HG03520 (cell line): ENCODE measurements around the gene TECTA.
A peak's percentile ranks its signal among the peaks of the same experiment; 100 is the strongest.
"Not testable (repeated sequence)": the region's sequence is repeated elsewhere in the genome, so short reads cannot be mapped to it uniquely, and the experiment has no call there.

Experiments used
- ATAC-seq: cut with Tn5 transposase; IDR thresholded peaks from one replicate; pipeline ENCODE4 v1.9.1; 2021; ENCODE audit warnings: mild to moderate bottlenecking, moderate library complexity; ENCODE audit not compliant: unreplicated experiment

Gene TECTA

DNA sequence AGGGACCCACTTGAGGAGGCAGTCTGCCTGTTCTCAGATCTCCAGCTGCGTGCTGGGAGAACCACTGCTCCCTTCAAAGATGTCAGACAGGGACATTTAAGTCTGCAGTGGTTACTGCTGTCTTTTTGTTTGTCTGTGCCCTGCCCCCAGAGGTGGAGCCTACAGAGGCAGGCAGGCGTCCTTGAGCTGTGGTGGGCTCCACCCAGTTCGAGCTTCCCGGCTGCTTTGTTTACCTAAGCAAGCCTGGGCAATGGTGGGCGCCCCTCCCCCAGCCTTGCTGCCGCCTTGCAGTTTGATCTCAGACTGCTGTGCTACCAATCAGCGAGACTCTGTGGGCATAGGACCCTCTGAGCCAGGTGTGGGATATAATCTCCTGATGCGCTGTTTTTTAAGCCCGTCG, 76.6 kb downstream of the TECTA start:
- not testable (repeated sequence) for ATAC-seq

DNA sequence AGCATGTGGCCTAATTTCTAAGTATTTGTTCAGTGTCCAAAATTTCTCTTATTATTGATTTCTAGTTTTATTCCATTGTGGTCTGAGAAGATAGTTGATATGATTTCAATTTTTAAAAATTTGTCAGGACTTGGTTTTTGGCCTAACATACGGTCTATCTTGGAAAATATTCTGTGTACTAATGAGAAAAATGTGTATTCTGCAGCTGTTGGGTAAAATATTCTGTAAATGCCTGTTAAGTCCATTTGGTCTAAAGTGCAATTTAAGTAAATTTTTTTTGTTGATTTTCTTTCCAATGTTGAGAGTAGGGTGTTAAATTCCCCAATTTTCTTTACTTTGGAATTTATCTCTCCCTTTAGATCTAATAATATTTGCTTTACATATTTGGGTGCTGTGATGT, 78.3 kb downstream of the TECTA start:
- no peak for ATAC-seq

DNA sequence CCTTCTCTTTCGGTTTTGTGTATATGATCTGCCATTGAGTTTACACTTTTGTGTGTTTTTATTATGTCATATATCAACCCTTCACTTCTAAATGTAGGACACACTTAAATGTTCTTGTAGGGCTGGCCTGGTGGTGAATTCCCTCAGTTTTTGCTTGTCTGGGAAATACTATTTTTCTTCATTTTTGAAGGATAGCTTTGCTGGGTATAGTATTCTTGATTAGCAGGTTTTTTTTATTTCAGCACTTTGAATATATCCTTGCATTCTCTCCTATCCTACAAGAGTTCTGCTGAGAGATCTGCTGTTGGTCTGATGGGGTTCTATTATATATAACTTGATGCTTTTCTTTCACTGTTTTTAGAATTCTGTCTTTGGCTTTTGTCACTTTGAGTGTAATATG, 79.1 kb downstream of the TECTA start:
- ATAC-seq, result no peak

DNA sequence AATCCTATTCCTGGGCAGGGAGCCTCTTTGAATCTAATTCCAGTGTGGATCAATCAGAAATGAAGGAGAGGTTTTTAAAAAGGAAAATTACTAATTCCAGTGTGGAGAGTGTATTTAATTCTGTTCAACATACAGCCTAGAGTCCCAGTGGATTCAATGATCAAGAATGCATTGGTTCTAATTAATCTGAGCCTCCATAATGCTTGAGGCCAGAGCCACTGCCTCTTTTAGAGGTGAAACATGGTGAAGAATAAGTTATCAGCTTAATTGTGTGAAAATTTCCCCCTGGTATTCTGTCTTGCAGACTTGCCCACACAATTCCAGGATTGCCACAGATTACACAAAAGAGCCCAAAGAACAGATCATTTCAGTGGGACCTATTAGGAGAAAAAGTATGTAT, 87.7 kb downstream of the TECTA start:
- ATAC-seq, result no peak

DNA sequence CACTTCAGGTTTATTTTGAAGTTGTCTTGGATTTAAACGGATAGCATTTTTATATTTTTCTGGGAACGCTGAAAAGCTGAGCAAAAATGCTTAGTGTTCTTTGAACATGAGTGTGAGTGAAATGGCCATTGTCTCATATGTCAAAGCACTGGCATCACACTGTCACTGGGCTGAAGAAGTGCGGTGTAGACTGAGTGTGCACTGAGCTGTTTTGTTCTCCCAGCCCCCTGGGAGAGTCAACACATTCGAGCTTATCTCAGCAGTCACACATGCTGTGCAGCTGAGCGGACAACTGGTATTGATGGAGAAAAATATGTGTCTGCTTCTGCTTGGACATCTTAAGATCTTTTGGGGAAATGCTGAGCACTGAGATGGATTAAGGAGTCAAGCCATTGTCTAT, 90.8 kb downstream of the TECTA start:
- ATAC-seq, result no peak

DNA sequence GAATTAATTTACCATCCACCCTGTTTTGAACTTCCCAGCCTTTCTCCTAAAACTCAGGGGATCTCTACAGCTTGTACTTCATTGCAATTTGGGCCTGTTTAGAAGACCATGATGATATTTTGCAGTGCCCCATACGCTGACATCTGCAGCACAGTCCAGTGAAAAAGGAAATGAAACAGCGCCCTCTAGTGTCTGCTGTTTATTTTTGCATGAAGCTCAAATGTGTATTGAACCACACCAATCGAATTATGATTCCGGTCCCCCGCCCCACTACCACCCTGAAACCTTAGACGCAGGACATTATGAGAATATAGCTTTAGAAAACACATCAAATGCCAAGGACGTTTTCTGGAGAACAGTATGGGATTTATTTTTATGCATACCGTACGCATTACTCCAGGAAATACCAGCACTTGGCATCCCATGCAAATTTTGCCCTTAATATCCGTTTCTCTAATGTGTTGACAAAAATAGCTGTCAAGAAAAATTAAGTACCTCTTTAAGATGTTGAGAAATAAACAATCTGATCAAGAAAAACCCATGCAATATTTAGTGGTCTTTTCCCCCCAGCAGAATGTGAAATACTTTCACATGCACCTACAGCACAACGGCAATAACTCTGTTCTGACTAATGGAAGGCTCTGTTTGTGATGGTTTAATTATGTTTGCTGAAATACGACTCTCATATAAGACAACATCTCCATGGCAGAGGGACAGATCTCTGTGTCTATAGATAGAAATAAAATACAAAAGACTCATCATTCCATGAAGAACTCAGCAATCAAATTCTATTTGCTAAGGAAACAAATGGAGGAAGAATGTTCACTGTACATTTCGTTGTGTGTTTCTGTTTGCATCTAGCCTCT, 93.9 kb downstream of the TECTA start:
- peak; percentile 60 for ATAC-seq

DNA sequence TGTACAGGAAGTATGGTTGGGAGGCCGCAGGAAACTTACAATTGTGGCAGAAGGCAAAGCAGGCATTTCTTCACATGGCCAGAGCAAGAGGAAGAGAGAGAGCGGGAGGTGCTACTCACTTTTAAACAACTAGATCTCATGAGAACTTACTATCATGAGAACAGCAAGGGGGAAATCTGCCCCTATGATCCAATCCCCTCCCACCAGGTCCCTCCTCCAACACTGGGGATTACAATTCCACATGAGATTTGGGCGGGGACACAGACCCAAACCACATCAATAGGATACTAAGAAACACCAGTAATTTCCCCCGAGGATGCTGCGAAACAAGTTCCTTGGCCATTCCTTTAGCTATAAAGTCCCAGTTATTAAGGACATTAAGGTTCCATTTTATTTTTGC, 97.4 kb downstream of the TECTA start:
- ATAC-seq, result no peak

DNA sequence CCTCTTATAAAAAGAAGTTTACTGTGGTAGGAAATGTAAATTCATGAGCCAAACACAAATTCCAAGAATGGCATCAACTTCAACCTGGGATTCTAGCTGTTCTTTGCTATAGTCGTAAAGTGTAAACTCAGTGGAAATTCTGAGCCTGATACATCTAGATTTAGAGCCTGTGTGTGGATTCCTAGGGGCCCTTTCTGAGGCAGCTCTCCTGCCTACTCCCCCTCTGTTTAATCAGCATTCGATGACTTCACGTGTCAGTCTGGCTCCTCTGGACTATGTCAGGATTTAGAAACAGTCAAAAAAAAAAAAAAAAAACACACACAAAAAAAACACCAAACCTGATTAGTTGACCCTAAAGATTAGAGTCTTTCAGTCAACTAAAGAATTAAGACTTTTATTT, 98.5 kb downstream of the TECTA start:
- ATAC-seq, result no peak

DNA sequence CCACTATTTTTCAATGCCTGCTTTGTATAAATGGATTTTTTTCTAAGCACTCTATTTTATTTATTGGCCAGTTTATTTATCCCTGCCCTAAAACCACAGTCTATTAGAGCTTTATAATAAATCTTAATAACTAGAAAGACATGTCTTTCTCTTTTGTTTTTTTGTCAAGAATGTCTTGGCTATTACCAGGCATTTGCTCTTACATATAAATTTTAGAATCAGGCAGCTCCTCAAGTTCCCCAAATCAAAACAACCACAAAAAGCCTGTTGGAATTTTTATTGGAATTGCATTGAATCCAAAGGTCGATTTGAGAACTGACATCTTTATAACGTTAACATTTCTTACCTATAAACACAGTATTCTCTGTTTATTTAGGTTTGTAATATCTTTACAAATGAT, 105.8 kb downstream of the TECTA start:
- no peak for ATAC-seq

DNA sequence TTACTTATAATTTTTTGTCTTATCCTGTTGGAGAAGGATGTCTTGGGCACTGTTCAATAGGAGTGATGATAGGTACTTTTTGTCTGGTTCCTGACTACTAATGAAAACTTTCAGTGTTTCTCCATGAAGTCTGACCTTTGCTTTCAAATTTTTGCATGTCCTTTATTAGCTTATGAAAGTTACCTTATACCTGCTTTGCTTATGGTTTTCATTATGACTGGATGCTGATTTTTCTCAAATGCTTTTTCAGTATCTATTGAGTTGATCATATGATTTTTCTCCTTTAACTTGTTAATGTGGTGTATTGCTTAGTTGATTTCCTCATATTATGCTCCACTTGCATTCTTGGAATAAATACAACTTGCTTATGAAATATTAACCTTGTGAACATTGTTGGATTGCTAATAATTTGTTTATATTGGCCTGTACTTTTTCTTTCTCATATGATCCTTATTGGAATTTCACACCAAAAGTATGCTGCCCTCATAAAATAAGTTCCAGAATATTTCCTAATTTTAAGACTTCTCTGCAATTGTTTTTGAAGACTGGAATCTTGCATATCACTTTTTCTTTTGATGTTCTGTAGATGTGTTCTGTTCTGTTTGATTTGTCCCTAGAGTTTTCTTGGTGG, 106.6 kb downstream of the TECTA start:
- peak; percentile 56 for ATAC-seq

DNA sequence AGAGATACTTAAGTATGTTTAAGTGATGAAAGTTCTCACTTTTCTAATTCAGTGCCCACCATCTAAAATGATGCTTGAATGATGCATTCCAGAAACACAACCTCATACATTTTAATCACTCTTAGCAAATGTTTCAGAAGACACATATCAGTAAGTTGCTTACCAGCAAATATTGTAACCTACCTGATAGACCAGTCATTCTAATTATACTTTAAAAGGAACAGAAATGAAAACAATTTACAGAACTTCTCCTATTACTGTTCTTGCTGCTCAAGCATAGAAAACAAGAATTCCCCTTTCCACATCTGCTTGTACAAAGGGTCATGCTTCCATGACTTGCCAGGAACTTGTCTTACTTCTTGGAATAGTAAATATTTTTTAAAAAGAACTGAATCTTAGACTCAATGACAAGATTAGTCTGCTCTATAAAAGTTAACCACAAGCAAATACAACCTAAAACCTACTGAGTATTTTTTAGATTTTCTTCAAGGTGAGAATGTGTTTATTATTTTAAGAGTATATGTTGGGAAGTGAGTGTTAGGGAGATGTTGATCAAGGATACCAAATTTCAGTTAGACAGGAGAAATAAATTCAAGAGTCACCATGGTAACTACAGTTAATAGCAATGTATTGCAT, 109.5 kb downstream of the TECTA start:
- no peak for ATAC-seq

DNA sequence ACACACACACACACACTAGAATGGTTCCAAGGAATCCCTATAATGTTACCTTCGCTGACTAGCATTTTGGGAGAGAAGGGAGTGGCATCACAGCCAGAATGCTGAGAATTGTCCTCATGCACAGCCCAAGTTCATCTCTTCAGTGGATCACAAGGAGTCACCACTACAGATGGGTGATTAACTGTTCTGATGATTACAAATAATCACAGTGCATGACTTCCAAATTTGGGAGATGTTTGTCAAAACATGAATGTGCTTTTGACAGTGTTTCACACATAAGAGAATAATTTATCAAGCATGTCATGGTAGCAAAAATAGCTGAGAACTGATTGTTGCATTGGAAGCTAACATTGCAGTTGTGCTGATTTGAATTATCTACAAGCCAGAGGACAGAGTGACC, 110.6 kb downstream of the TECTA start:
- ATAC-seq, result no peak

DNA sequence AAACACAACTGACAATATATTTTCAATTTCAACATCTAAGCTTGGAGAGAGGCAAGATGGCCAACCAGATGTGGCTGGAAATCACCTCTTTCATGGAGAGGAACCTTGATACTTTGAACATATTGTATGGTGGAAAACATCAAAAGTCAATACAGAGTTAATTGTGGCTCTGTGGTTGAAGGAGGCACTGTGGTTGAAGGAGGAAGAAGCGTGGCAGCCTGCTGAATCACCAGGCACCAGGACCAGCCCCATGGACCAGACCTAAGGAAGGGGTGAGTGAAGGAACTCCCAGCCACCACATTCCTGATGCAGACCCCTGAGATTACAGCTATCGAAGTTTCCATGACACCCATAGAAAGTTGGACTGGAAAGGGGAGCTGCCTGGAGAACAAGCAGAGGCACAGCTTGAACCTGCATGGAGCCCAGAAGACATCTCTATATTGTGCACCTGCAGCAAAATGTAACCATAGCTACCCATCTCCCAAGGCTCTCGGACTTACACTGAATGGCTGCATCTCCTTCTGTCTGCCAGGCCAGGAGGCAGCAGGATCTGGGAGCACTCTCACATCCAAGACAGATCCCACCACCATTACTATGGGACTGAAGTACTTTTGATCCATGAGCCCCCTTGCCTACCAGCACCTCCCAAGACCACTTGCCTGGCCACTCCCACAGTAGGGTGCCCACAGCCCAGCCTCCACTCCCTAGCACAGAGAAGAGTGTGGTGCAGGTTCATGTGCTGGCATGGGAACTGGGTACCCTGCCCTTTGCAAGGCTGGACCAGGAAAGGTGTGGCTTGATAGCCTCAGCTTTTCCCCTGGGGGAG, 111.7 kb downstream of the TECTA start:
- ATAC-seq, result no peak

DNA sequence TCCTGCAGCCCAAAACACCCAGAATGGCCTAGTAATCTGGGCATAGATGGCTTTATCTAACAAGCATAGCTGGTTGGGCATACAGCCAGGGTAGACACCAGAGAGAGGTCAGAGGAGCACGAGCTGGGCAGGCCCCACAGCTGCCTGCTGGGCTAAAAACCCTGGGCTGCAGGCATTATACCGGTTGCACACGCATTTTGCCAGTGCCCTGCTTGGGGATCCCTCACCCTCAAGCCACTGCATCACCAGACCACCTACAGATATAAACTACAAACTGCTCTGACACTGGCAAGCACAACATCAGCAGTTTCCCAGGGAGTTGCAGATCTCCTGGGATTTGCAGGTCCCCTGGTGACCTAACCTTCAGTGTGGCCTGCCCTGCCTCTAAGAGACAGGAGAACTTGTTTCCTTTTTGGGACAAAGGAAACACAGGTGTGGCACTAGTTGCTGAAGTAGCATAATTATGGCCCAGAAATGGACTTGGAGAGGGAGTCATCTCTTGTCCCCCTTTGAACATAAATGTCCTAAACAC, 112.4 kb downstream of the TECTA start:
- no peak for ATAC-seq

DNA sequence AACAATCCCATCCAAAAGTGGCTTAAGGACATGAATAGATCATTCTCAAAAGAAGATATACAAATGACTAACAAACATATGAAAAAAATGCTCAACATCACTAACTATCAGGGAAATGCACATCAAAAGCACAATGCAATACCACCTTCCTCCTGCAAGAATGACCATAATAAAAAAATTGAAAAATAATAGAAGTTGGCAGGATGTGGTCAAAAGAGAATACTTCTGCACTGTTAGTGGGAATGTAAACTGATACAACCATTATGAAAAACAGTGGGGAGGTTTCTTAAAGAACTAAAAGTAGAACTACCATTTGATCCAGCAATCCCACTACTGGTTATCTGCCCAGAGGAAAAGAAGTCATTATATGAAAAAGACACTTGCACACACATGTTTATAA, 113.8 kb downstream of the TECTA start:
- ATAC-seq, result no peak

DNA sequence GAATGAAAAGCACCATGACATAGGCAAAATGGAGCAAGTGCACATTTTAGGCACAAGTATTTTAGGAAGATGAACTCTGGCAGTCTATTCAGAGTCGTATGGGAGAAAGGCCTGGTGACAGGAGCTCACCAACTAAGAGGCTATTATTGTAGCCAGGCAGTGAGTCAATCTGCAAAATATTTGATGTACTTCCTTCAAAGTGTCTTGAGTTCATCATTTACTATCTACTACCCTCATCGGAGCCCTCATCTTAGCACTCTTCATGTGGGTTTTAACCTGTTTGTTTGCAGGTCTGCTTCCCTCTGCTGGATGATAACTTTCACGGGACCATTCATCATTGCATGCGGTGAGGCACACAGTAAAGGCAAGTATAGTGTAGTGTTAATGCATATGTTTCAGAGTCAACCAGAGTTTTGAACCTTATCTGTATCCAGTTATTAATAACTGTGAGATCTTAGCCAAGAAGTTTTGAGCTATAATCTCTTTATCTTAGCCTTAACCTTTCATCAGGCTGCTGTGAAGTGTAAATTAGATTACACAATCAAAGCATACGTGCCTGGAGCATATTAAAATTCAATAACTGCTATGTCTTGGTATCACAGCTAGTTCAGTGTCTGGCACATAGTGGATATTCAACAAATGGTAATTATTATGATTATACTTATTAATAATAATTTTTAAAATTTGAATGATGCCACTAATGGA, 120.6 kb downstream of the TECTA start:
- ATAC-seq, result no peak

DNA sequence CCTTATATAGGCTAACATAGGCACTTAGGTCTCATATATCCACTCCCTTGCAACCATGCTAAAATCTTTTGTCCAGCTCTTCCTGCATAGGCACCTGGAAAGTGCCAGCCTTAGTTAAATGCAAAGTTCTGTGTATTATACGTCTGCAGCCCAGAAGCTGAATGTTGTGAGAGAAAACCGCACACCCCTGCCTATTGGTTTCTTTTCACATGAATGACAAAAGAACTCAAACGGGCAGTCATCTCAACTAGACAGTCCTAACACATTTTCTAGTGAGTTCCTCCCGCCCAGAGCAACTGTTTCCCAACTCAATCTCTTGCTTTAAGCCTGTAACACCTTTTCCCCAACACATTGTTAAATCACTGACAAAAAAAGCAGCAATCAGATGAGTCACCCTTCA, 122.1 kb downstream of the TECTA start:
- no peak for ATAC-seq

DNA sequence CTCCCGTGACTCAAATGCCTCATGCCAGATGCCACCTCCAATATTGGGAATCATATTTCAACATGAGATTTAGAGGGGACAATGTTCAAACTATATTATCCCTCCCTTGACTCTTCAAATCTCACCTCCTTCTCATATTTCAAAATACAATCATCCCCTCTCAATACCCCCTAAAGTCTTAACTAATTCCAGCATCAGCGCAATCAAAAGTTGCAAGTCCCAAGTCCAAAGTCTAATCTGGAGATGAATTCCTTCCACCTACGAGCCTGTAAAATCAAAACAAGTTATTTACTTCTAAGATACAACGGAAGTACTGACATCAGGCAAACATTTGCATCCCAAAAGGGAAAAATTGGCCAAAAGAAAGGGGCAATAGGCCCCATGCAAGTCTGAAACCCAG, 124.3 kb downstream of the TECTA start:
- no peak for ATAC-seq

DNA sequence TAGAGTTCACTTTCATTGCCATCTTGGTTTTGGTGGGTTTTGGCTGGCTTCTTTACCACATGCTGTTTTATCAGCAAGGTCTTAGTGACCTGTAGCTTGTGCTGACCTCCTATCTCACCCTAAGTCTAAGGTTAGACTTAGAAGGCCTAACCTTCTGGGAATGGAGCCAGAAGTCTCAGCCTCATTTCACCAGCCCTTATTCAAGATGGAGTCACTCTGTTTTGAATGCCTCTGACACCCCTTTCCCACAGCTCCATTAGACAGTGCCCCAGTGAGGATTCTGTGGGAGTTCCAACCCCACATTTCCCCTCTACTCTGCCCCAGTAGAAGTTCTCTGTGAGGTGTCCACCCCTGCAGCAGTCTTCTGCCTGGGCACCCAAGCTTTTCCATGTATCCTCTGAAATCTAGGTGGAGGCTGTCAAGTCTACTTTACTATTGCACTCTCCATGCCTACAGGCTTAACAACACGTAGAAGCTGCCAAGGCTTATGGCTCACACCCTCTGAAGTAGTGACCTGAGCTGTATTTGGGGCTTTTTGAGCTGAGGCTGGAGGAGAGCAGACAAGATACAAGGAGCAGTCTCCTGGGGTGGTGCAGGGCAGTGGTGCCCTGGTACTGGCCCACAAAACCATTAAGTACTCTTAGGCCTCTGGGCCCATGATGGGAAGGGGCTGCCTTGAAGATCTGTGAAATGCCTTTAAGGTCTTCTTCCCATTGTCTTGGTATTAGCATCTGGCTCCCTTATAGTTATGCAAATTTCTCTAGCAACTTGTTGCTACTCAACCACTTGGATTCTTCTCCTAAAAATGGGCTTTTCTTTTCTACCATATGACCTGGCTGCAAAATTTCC, 125.6 kb downstream of the TECTA start:
- no peak for ATAC-seq
